ENCODE data around the gene APOBEC3C.
"Not testable (repeated sequence)": the region's sequence is repeated elsewhere in the genome, so short reads cannot be mapped to it uniquely, and the experiment has no call there.

The APOBEC3C gene

GRCh38 chr22:39037071-39037470, 23.0 kb downstream of the APOBEC3C start:
- not testable (repeated sequence) for H3K4me3 ChIP-seq (ENCODE audit: low read length in 2 of 2); H3K9ac ChIP-seq (ENCODE audit: low read depth in 1 of 2, low read length in 2 of 2); H3K9me3 ChIP-seq (ENCODE audit: control insufficient read depth in 2 of 2, low read length in 2 of 2); H3K27ac ChIP-seq (ENCODE audit: low read depth in 2 of 2, low read length in 2 of 2); H3K4me1 ChIP-seq (ENCODE audit: control insufficient read depth in 2 of 2, insufficient read depth in 2 of 2, low read length in 2 of 2); H3K27me3 ChIP-seq (ENCODE audit: control insufficient read depth in 2 of 2, insufficient read depth in 2 of 2, low read length in 2 of 2); H3K36me3 ChIP-seq (ENCODE audit: control insufficient read depth in 2 of 2, insufficient read depth in 2 of 2, low read length in 2 of 2)

GRCh38 chr22:39039306-39040126, 25.5 kb downstream of the APOBEC3C start:
- Histone ChIP-seq H3K4me1 (ENCODE audit: control insufficient read depth in 2 of 2, insufficient read depth in 2 of 2, low read length in 2 of 2) (peaks cover 0 to 5% of the 10 kb centered on the region in 2 donors), H3K27ac (ENCODE audit: low read depth in 2 of 2, low read length in 2 of 2) (no peak overlapping the region), H3K36me3 (ENCODE audit: control insufficient read depth in 2 of 2, insufficient read depth in 2 of 2, low read length in 2 of 2) (peaks cover 0 to 4% of the 10 kb centered on the region in 2 donors), H3K4me3 (ENCODE audit: low read length in 2 of 2) (peak overlapping the region in 1 of 2 donors; percentile 26), H3K27me3 (ENCODE audit: control insufficient read depth in 2 of 2, insufficient read depth in 2 of 2, low read length in 2 of 2) (no peaks in the 10 kb centered on the region), H3K9ac (ENCODE audit: low read depth in 1 of 2, low read length in 2 of 2) (peak overlapping the region in 1 of 2 donors; percentile 78), H3K9me3 (ENCODE audit: control insufficient read depth in 2 of 2, low read length in 2 of 2) (no peaks in the 10 kb centered on the region)

GRCh38 chr22:39040155-39040537, 26.1 kb downstream of the APOBEC3C start:
- peak overlapping the region in 1 of 2 donors; percentile 38 for H3K27ac ChIP-seq (ENCODE audit: low read depth in 2 of 2, low read length in 2 of 2)
- not testable (repeated sequence) for H3K9me3 ChIP-seq (ENCODE audit: control insufficient read depth in 2 of 2, low read length in 2 of 2); H3K36me3 ChIP-seq (ENCODE audit: control insufficient read depth in 2 of 2, insufficient read depth in 2 of 2, low read length in 2 of 2); H3K4me1 ChIP-seq (ENCODE audit: control insufficient read depth in 2 of 2, insufficient read depth in 2 of 2, low read length in 2 of 2); H3K27me3 ChIP-seq (ENCODE audit: control insufficient read depth in 2 of 2, insufficient read depth in 2 of 2, low read length in 2 of 2)
- peak overlapping the region; percentile 26 to 30 for H3K4me3 ChIP-seq (ENCODE audit: low read length in 2 of 2)
- H3K9ac ChIP-seq (ENCODE audit: low read depth in 1 of 2, low read length in 2 of 2) = peak overlapping the region in 1 of 2 donors; percentile 78

GRCh38 chr22:39040538-39041296, 26.7 kb downstream of the APOBEC3C start, which contains the start of gene APOBEC3F:
Gene APOBEC3F, plus strand, starts transcription at chr22:39040864. Its CDS starts 97 bp downstream, at chr22:39040961.
- H3K36me3 ChIP-seq (ENCODE audit: control insufficient read depth in 2 of 2, insufficient read depth in 2 of 2, low read length in 2 of 2); H3K9me3 ChIP-seq (ENCODE audit: control insufficient read depth in 2 of 2, low read length in 2 of 2); H3K4me1 ChIP-seq (ENCODE audit: control insufficient read depth in 2 of 2, insufficient read depth in 2 of 2, low read length in 2 of 2); H3K27me3 ChIP-seq (ENCODE audit: control insufficient read depth in 2 of 2, insufficient read depth in 2 of 2, low read length in 2 of 2): not testable (repeated sequence)
- Histone ChIP-seq H3K4me3 (ENCODE audit: low read length in 2 of 2) (peak within 1 kb of the TSS; percentile 69 to 77), H3K9ac (ENCODE audit: low read depth in 1 of 2, low read length in 2 of 2) (peak within 1 kb of the TSS; percentile 78 to 83), H3K27ac (ENCODE audit: low read depth in 2 of 2, low read length in 2 of 2) (peak within 1 kb of the TSS; percentile 83 to 86)

- no peak overlapping the region for H3K9ac ChIP-seq (ENCODE audit: low read depth in 1 of 2, low read length in 2 of 2)
- peaks cover 0 to 5% of the 10 kb centered on the region in 2 donors for H3K4me1 ChIP-seq (ENCODE audit: control insufficient read depth in 2 of 2, insufficient read depth in 2 of 2, low read length in 2 of 2)
- H3K36me3 ChIP-seq (ENCODE audit: control insufficient read depth in 2 of 2, insufficient read depth in 2 of 2, low read length in 2 of 2) = peaks cover 0 to 6% of the 10 kb centered on the region in 2 donors
- H3K4me3 ChIP-seq (ENCODE audit: low read length in 2 of 2) = peak overlapping the region in 1 of 2 donors; percentile 16
- H3K27ac ChIP-seq (ENCODE audit: low read depth in 2 of 2, low read length in 2 of 2) = no peak overlapping the region
- no peaks in the 10 kb centered on the region for H3K27me3 ChIP-seq (ENCODE audit: control insufficient read depth in 2 of 2, insufficient read depth in 2 of 2, low read length in 2 of 2)
- no peaks in the 10 kb centered on the region for H3K9me3 ChIP-seq (ENCODE audit: control insufficient read depth in 2 of 2, low read length in 2 of 2)
Measured at GRCh38 chr22:39041908-39042307, 27.9 kb downstream of the APOBEC3C start.

GRCh38 chr22:39043063-39043462, 29.0 kb downstream of the APOBEC3C start:
- not testable (repeated sequence) for H3K9me3 ChIP-seq (ENCODE audit: control insufficient read depth in 2 of 2, low read length in 2 of 2); H3K4me1 ChIP-seq (ENCODE audit: control insufficient read depth in 2 of 2, insufficient read depth in 2 of 2, low read length in 2 of 2); H3K27me3 ChIP-seq (ENCODE audit: control insufficient read depth in 2 of 2, insufficient read depth in 2 of 2, low read length in 2 of 2); H3K36me3 ChIP-seq (ENCODE audit: control insufficient read depth in 2 of 2, insufficient read depth in 2 of 2, low read length in 2 of 2); H3K27ac ChIP-seq (ENCODE audit: low read depth in 2 of 2, low read length in 2 of 2); H3K9ac ChIP-seq (ENCODE audit: low read depth in 1 of 2, low read length in 2 of 2); H3K4me3 ChIP-seq (ENCODE audit: low read length in 2 of 2)

GRCh38 chr22:39045136-39045535, 31.1 kb downstream of the APOBEC3C start:
- not testable (repeated sequence) for H3K4me3 ChIP-seq (ENCODE audit: low read length in 2 of 2); H3K9ac ChIP-seq (ENCODE audit: low read depth in 1 of 2, low read length in 2 of 2); H3K4me1 ChIP-seq (ENCODE audit: control insufficient read depth in 2 of 2, insufficient read depth in 2 of 2, low read length in 2 of 2)

GRCh38 chr22:39049486-39049885, 35.4 kb downstream of the APOBEC3C start:
- H3K27me3 ChIP-seq (ENCODE audit: control insufficient read depth in 2 of 2, insufficient read depth in 2 of 2, low read length in 2 of 2); H3K9me3 ChIP-seq (ENCODE audit: control insufficient read depth in 2 of 2, low read length in 2 of 2); H3K36me3 ChIP-seq (ENCODE audit: control insufficient read depth in 2 of 2, insufficient read depth in 2 of 2, low read length in 2 of 2); H3K4me1 ChIP-seq (ENCODE audit: control insufficient read depth in 2 of 2, insufficient read depth in 2 of 2, low read length in 2 of 2); H3K4me3 ChIP-seq (ENCODE audit: low read length in 2 of 2); H3K9ac ChIP-seq (ENCODE audit: low read depth in 1 of 2, low read length in 2 of 2); H3K27ac ChIP-seq (ENCODE audit: low read depth in 2 of 2, low read length in 2 of 2): not testable (repeated sequence)

More at GRCh38 chr22:39045136-39045535, 31.1 kb downstream of the APOBEC3C start:
- not testable (repeated sequence) for H3K27me3 ChIP-seq (ENCODE audit: control insufficient read depth in 2 of 2, insufficient read depth in 2 of 2, low read length in 2 of 2); H3K27ac ChIP-seq (ENCODE audit: low read depth in 2 of 2, low read length in 2 of 2); H3K9me3 ChIP-seq (ENCODE audit: control insufficient read depth in 2 of 2, low read length in 2 of 2); H3K36me3 ChIP-seq (ENCODE audit: control insufficient read depth in 2 of 2, insufficient read depth in 2 of 2, low read length in 2 of 2)

- not testable (repeated sequence) for H3K27ac ChIP-seq (ENCODE audit: low read depth in 2 of 2, low read length in 2 of 2); H3K9me3 ChIP-seq (ENCODE audit: control insufficient read depth in 2 of 2, low read length in 2 of 2); H3K36me3 ChIP-seq (ENCODE audit: control insufficient read depth in 2 of 2, insufficient read depth in 2 of 2, low read length in 2 of 2); H3K4me3 ChIP-seq (ENCODE audit: low read length in 2 of 2); H3K4me1 ChIP-seq (ENCODE audit: control insufficient read depth in 2 of 2, insufficient read depth in 2 of 2, low read length in 2 of 2); H3K9ac ChIP-seq (ENCODE audit: low read depth in 1 of 2, low read length in 2 of 2); H3K27me3 ChIP-seq (ENCODE audit: control insufficient read depth in 2 of 2, insufficient read depth in 2 of 2, low read length in 2 of 2)
Measured at GRCh38 chr22:39051844-39052495, 37.9 kb downstream of the APOBEC3C start.

- Histone ChIP-seq H3K27me3 (ENCODE audit: control insufficient read depth in 2 of 2, insufficient read depth in 2 of 2, low read length in 2 of 2) (no peaks in the 10 kb centered on the region), H3K36me3 (ENCODE audit: control insufficient read depth in 2 of 2, insufficient read depth in 2 of 2, low read length in 2 of 2) (no peaks in the 10 kb centered on the region), H3K4me3 (ENCODE audit: low read length in 2 of 2) (no peak overlapping the region), H3K27ac (ENCODE audit: low read depth in 2 of 2, low read length in 2 of 2) (no peak overlapping the region), H3K9ac (ENCODE audit: low read depth in 1 of 2, low read length in 2 of 2) (no peak overlapping the region), H3K9me3 (ENCODE audit: control insufficient read depth in 2 of 2, low read length in 2 of 2) (no peaks in the 10 kb centered on the region), H3K4me1 (ENCODE audit: control insufficient read depth in 2 of 2, insufficient read depth in 2 of 2, low read length in 2 of 2) (no peaks in the 10 kb centered on the region)
Measured at GRCh38 chr22:39055658-39056057, 41.6 kb downstream of the APOBEC3C start.
